HTR-8/SVneo (cell line): ENCODE results near the gene TBC1D3B.
A peak's percentile ranks its signal among the peaks of the same experiment; 100 is the strongest.
"Not testable (repeated sequence)": the region's sequence is repeated elsewhere in the genome, so short reads cannot be mapped to it uniquely, and the experiment has no call there.

ENCODE experiments used
- DNase-seq: peaks from one replicate; pipeline ENCODE4 v3.0.0; 2011; ENCODE audit warnings: low spot score, mixed read lengths; ENCODE audit not compliant: insufficient read length
- FAIRE-seq: peaks from 2 replicates; lab custom pipeline; 2011; peaks lifted over from hg19 to GRCh38; lab: Jason Lieb, UNC

Gene TBC1D3B

DNA sequence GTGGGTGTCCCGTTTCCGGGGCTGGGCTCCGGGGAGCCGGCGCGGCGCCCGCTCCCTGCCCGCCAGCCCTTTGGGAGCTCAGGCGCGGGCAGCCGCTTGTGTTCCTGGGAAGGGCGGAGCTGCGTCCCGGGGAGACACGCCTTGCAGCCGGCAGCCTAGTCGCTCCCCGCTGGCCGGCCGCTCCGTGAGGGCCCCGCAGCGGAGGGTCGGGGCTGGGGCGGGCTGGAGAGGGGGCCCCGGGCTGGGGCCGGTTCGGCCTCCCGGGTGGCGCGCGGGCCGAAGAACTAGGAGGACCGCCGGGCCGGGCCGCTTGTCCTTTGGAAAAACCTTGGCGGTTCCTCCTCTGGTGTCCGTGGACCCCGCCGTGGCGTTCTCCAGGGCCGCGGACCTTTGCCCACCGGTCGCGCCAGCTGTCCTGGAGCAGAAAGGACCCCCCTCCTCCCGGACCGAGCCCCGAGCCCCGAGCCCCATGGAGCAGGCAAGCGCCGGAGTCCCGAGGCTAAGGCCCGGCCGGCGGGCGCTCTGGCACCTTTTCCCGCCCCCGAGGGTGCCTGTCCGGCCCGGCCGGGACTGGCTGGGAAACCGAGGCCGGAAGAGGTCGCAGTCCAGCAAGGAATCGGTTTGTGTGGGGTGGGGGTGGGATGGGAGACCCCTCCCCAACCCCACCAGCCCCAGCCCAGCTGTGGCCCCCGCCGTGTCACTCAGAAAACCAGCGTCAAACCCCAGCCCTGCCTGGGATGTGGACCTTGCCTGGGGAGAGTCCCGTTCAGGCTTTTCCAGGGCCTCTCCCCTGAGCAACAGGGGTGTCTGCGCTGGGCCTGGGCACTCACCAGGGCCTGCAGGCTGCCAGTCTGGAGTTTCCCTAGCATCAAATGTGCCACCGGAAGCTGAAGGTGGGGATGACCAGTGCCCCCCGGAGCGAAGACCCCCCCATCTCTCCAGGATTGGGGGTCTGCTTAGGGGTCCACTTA is 6.8 kb upstream of the TBC1D3B start:
- no peak for FAIRE-seq
- DNase-seq, result peak; percentile 59

- no peak for DNase-seq
- no peak for FAIRE-seq
Observed at GRCh38 chr17:36182176-36183000, 6.0 kb upstream of the TBC1D3B start.

GRCh38 chr17:36181446-36182175 is 5.2 kb upstream of the TBC1D3B start:
- not testable (repeated sequence) for FAIRE-seq, DNase-seq

DNA sequence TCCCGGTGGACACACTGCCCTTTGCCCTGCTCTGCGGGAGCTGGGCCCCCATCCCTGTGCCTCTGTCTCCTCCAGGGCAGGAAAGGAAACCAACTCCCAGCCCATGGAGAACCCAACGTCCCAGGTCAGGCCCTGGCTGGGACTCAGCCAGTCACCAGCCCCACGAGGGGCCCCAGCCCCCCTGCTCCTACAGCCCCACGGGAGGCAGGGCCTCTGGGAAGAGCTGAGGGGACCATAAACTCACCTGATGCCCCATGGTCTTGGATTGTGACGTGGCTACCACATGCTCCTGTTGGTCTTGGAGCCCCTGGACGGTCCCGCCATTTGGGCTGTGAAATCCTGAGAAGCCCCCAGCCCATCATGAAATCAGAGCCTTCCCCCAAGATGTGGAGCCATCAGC is 7.6 kb downstream of the TBC1D3B start:
- not testable (repeated sequence) for FAIRE-seq, DNase-seq

GRCh38 chr17:36153895-36154610 is 22.4 kb downstream of the TBC1D3B start:
- DNase-seq (no peak), FAIRE-seq (no peak)

GRCh38 chr17:36152639-36153120 is 23.8 kb downstream of the TBC1D3B start:
- no peak for DNase-seq
- FAIRE-seq, result no peak

- FAIRE-seq (no peak), DNase-seq (no peak)
Observed at GRCh38 chr17:36151891-36152638, 24.4 kb downstream of the TBC1D3B start.

DNA sequence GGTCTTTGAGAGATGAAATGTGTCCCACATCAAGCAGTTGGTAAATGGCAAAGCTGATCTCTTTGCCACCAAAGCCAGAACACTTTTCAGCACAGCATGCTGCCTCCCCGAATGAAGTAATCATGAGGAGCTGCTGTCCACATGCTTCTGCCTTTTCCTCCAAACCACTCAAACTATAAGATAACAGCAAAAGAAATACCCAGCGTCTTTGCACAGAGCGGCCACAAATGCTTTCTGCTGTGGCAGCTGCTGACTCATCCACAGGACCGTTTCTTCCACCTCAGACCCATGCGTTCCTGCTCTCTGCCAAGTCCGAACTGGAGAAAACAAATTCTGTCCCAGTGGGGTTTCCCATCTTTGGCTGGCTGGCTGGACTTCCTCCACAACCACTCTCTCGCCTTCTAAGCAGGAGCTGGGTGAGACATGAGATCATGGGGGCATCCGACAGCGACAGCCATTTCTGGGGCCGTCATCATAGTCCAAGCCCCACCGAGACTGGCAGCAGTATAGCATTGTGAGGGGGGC is 27.1 kb downstream of the TBC1D3B start:
- FAIRE-seq, result no peak
- no peak for DNase-seq

- FAIRE-seq, result no peak
Observed at GRCh38 chr17:36148559-36149295, 27.7 kb downstream of the TBC1D3B start.

GRCh38 chr17:36147601-36148000 is 28.8 kb downstream of the TBC1D3B start:
- FAIRE-seq (no peak), DNase-seq (no peak)

More at GRCh38 chr17:36148559-36149295, 27.7 kb downstream of the TBC1D3B start:
- peak; percentile 83 for DNase-seq

GRCh38 chr17:36144981-36145729 is 31.3 kb downstream of the TBC1D3B start:
- FAIRE-seq (no peak), DNase-seq (no peak)

- DNase-seq (no peak), FAIRE-seq (no peak)
Observed at GRCh38 chr17:36144014-36144413, 32.4 kb downstream of the TBC1D3B start.

- no peak for FAIRE-seq
- no peak for DNase-seq
Observed at GRCh38 chr17:36142806-36143205, 33.6 kb downstream of the TBC1D3B start.

DNA sequence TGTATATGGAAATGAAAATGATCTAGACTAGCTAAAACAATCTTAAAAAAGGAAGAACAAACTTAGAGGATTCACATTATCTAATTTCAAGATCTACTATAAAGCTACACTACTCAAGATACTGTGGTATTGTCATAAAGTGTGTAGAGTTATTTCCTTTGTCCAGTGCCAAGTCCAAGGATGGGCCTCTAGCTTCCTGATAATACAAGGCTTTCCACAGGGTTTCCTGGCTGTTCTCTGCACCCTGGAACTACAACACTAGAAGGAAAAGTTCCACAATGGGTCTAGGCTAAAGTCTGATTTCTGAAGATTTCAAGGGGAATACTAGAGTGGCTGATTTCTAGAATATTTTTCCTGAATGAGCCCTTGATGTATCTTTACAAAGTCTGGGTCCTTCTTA is 34.2 kb downstream of the TBC1D3B start:
- FAIRE-seq (no peak), DNase-seq (no peak)

- DNase-seq, result no peak
- no peak for FAIRE-seq
Observed at GRCh38 chr17:36136439-36136838, 40.0 kb downstream of the TBC1D3B start.

GRCh38 chr17:36136036-36136435 is 40.4 kb downstream of the TBC1D3B start:
- no peak for DNase-seq
- no peak for FAIRE-seq

GRCh38 chr17:36135465-36135864 is 41.0 kb downstream of the TBC1D3B start:
- DNase-seq (no peak), FAIRE-seq (no peak)
